Endothelial cell of umbilical vein (primary cell): ENCODE measurements around the gene UVSSA.

ENCODE experiments used
- POLR2A ChIP-seq: IDR thresholded peaks from 2 replicates; pipeline ENCODE4 v1.6.1; 2012; ENCODE audit warnings: low read depth, mild to moderate bottlenecking, control low read depth, low read length
- TF ChIP-seq, protein P1 (sequence below), 2 donors: IDR thresholded peaks; 1 replicate in 1 of 2; 2 replicates in 1 of 2; pipeline ENCODE4 v1.5.1; 2011; ENCODE audit warnings: low read length in 2 of 2, mild to moderate bottlenecking in 2 of 2, moderate library complexity in 2 of 2, control low read depth in 1 of 2, inconsistent platforms in 1 of 2, low read depth in 1 of 2; ENCODE audit not compliant: insufficient read depth in 1 of 2; ENCODE audit errors: extremely low read depth in 1 of 2

DNA sequence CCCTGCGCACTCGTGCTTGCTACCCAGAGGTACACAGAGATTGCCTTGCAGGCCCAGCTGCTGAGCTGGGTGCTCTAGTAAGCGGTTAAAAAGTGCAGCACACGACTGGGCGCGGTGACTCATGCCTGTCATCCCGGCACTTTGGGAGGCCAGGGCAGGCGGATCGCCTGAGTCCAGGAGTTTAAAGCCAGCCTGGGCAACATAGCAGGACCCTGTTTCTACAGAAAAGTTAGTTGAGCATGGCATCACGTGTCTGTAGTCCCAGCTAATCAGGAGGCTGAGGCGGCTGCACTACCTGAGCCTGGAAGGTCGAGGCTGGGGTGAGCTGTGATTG is 5.5 kb downstream of the UVSSA start:
- TF ChIP-seq POLR2A: no peak
- TF ChIP-seq, protein P1, sequence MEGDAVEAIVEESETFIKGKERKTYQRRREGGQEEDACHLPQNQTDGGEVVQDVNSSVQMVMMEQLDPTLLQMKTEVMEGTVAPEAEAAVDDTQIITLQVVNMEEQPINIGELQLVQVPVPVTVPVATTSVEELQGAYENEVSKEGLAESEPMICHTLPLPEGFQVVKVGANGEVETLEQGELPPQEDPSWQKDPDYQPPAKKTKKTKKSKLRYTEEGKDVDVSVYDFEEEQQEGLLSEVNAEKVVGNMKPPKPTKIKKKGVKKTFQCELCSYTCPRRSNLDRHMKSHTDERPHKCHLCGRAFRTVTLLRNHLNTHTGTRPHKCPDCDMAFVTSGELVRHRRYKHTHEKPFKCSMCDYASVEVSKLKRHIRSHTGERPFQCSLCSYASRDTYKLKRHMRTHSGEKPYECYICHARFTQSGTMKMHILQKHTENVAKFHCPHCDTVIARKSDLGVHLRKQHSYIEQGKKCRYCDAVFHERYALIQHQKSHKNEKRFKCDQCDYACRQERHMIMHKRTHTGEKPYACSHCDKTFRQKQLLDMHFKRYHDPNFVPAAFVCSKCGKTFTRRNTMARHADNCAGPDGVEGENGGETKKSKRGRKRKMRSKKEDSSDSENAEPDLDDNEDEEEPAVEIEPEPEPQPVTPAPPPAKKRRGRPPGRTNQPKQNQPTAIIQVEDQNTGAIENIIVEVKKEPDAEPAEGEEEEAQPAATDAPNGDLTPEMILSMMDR (IDR thresholded peaks at IDR 0.05; ENCODE audit: extremely low read depth in 1 of 2, insufficient read depth in 1 of 2, low read depth in 1 of 2, low read length in 2 of 2): no peak
